HG02588 (cell line): ENCODE measurements around the gene MEGF9.

Experiments
- ATAC-seq: cut with Tn5 transposase; IDR thresholded peaks from one replicate; pipeline ENCODE4 v1.9.1; 2021; ENCODE audit warnings: mild to moderate bottlenecking, moderate library complexity; ENCODE audit not compliant: unreplicated experiment

MEGF9 gene

GRCh38 chr9:120708526-120709224 lies 5.6 kb downstream of the MEGF9 start:
- ATAC-seq = no peak

DNA sequence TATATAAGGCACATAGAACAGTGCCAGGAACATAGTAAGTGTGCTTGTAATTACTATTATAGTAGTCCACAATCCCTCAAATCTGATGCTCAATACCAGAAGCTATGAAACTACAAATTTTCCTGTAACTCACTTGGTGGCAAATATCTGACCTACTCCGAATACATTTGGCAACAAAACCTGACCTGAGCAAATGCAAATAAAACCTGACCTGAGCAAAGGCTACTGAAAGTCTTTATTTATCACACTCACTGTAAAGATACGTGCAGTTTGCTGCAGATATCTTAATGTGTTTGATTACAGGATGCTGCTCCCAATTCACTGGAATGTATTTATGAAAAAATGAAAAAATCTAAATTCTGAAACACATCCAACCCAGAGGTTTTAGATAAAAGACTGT lies 7.1 kb downstream of the MEGF9 start:
- no peak for ATAC-seq

GRCh38 chr9:120705174-120705573 lies 9.1 kb downstream of the MEGF9 start:
- ATAC-seq = no peak

- no peak for ATAC-seq
Observed at GRCh38 chr9:120702075-120702474, 12.2 kb downstream of the MEGF9 start.

- no peak for ATAC-seq
Observed at GRCh38 chr9:120701248-120701647, 13.0 kb downstream of the MEGF9 start.

GRCh38 chr9:120698766-120699165 lies 15.5 kb downstream of the MEGF9 start:
- ATAC-seq = no peak

- ATAC-seq = no peak
Observed at GRCh38 chr9:120697448-120697847, 16.8 kb downstream of the MEGF9 start.

- ATAC-seq = no peak
Observed at GRCh38 chr9:120696551-120697230, 17.6 kb downstream of the MEGF9 start.

- no peak for ATAC-seq
Observed at GRCh38 chr9:120694559-120694958, 19.7 kb downstream of the MEGF9 start.

GRCh38 chr9:120693700-120694008 lies 20.6 kb downstream of the MEGF9 start:
- ATAC-seq = peak; percentile 56

DNA sequence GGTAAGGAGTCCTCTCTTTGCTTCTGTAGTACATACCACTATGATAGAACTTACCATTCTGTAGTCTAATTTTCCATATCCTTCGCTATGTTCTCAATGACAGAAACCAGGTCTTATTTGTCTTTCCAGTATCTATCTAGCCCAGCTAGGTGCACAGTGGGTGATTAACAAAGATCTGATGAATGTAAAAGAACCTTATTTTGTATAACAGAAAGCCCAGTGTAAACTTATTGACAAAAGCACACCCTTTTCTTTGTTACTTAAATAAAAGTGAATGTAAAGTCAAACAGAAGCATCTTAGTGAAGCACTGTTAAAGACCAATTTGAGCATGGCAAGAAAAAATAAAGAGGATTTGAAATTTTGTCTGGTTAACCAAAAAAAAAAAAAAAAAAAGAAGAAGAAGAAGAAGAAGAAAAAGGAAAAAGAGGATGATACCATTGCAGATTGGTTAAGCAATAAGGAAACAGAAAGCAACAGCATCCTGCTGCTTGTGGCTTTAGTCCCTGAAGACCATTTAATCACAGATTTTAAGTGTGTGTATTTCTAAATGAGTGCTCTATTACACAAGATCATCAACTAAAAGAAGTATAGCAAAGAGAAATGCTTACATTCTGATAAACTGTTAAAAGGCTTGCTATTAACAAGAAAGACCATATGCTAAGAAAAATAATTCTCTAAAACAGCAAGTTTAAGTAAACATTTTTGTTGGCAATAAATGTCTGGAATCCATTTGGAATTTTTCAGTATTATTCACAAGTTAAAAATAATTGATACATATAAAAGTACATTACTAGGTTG lies 21.2 kb downstream of the MEGF9 start:
- ATAC-seq = peak; percentile 56

DNA sequence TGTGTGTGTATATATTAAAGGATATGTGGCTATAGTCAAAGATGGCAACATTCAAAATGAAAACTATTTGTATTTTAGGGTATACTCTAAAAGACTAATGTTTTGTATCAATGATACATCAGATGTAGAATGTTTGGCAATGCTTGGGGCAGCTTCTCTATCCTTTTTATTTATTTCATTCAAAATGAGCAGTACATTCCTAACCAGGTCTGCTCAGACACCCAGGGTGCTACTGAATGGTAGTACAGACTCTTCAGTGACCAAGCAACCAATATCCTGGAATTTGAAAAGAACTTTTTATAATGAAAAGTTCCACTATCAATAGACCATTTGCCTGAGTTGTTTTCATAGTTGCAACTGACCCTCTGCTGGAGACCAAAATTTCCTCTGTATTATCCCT lies 23.9 kb downstream of the MEGF9 start:
- no peak for ATAC-seq

DNA sequence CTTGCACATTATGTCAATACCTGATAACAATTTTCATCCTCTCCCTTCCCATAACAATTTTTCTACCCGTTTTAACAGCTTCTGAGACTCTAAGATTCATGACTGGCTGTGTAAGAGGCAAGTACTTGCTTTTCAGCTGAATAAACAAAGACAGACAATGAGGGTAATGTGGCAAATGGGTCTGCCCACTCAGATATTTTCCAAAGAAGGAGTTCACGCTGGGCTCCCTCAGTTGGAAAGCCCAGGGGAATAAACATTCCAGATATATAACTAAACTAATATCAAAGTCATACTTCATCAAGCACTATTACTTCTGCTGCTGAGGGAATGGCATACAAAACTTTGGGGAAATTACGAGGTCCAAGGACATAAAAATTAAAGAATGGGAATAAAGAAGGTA lies 24.4 kb downstream of the MEGF9 start:
- no peak for ATAC-seq

- no peak for ATAC-seq
Observed at GRCh38 chr9:120688758-120689157, 25.5 kb downstream of the MEGF9 start.

- ATAC-seq = no peak
Observed at GRCh38 chr9:120683150-120683549, 31.1 kb downstream of the MEGF9 start.

- ATAC-seq = no peak
Observed at GRCh38 chr9:120681121-120681520, 33.1 kb downstream of the MEGF9 start.

DNA sequence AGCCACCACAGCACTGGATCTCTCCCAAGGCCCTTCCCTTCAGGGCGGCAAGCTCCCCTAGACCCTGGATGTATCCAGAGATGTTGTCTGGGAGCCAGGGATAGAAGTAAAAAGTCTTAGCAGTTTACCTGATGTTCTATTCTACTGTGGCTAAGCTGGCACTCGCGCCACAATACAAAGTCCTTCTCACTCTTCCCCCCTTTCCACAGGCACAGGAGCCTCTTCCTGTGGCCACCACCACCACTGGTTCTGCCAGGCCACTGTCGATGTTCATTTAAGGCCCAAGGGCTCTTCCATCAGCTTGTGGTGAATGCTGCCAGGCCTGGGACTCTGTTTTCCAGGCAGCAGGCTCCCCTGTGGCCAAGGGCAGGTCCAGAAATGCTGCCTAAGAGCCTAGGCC lies 33.7 kb downstream of the MEGF9 start:
- ATAC-seq = no peak

DNA sequence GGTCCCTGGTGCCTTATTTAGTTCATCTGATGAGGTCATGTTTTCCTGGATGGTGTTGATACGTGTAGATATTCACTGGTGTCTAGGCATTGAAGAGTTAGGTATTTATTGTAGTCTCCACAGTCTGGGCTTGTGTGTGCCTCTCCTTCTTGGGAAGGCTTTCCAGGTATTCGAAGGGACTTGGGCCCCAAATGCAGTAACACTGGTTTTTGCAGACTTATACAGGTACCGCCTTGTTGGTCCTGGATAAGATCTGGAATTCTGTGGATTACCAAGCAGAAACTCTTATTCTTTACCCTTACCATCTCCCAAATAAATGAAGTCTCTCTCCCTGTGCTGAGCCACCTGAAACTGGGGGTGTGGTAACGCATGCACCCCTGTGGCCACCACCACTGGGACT lies 34.1 kb downstream of the MEGF9 start:
- ATAC-seq = no peak

GRCh38 chr9:120677965-120678364 lies 36.3 kb downstream of the MEGF9 start:
- ATAC-seq = no peak

- ATAC-seq = no peak
Observed at GRCh38 chr9:120676767-120677402, 37.4 kb downstream of the MEGF9 start.

DNA sequence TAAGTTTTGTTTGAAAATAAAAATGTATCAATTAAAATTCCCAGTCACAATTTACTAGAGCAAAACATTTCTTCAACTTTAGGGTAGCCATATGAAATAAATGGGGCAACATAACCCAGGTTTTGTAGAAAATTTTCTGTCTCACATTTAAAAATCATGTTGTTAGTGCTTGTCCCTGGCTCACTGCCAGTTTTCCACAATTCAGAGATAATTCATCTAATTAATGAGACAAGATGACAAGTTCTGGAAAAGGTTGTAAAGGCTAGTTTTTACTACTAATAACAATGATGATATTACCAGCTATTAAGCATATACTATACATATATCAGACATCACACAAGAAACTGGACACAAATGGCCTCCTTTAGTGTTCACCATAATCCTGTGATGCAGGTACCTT lies 45.9 kb downstream of the MEGF9 start:
- no peak for ATAC-seq

- no peak for ATAC-seq
Observed at GRCh38 chr9:120663950-120664349, 50.3 kb downstream of the MEGF9 start.
